Subcutaneous abdominal adipose tissue (tissue), 5 donors: ENCODE measurements around the gene UROS.

ENCODE experiments used
- H3K27ac ChIP-seq: one replicate; pipeline ENCODE4 v1.7.0; 2013; ENCODE audit warnings: low read depth, mild to moderate bottlenecking, inconsistent platforms, low read length, moderate library complexity
- H3K27me3 ChIP-seq, 5 donors: one replicate each; pipeline ENCODE4 v1.7.0; 2013; ENCODE audit warnings: low read length in 5 of 5, inconsistent platforms in 1 of 5; ENCODE audit not compliant: control insufficient read depth in 5 of 5, insufficient read depth in 4 of 5
- H3K36me3 ChIP-seq, 5 donors: one replicate each; pipeline ENCODE4 v1.7.0; 2013; ENCODE audit warnings: low read length in 5 of 5; ENCODE audit not compliant: control insufficient read depth in 5 of 5, insufficient read depth in 5 of 5
- H3K4me1 ChIP-seq, 5 donors: one replicate each; pipeline ENCODE4 v1.7.0; 2013; ENCODE audit warnings: low read length in 5 of 5, mild to moderate bottlenecking in 3 of 5, moderate library complexity in 1 of 5; ENCODE audit not compliant: control insufficient read depth in 5 of 5, insufficient read depth in 5 of 5
- H3K4me3 ChIP-seq, 5 donors: one replicate each; pipeline ENCODE4 v1.7.0; 2013; ENCODE audit warnings: low read length in 5 of 5, low read depth in 1 of 5
- H3K9ac ChIP-seq, 5 donors: one replicate each; pipeline ENCODE4 v1.7.0; 2013; ENCODE audit warnings: low read length in 5 of 5, mild to moderate bottlenecking in 4 of 5, moderate library complexity in 3 of 5
- H3K9me3 ChIP-seq, 5 donors: one replicate each; pipeline ENCODE4 v1.7.0; 2013; ENCODE audit warnings: low read length in 5 of 5; ENCODE audit not compliant: control insufficient read depth in 5 of 5
- donor health status: healthy.
- donor health status: healthy.
- donor health status: healthy.
- donor health status: healthy.
- donor health status: healthy.

The UROS gene

GRCh38 chr10:125815764-125816163, 7.3 kb downstream of the UROS start:
- Histone ChIP-seq H3K27me3 (no peaks in the 10 kb centered on the region), H3K9me3 (no peaks in the 10 kb centered on the region), H3K36me3 (peaks cover 13 to 38% (median 32%) of the 10 kb centered on the region in 5 donors), H3K9ac (no peak overlapping the region), H3K4me3 (no peak overlapping the region), H3K27ac (no peak overlapping the region), H3K4me1 (peaks cover 0 to 6% (median 0%) of the 10 kb centered on the region in 5 donors)

DNA sequence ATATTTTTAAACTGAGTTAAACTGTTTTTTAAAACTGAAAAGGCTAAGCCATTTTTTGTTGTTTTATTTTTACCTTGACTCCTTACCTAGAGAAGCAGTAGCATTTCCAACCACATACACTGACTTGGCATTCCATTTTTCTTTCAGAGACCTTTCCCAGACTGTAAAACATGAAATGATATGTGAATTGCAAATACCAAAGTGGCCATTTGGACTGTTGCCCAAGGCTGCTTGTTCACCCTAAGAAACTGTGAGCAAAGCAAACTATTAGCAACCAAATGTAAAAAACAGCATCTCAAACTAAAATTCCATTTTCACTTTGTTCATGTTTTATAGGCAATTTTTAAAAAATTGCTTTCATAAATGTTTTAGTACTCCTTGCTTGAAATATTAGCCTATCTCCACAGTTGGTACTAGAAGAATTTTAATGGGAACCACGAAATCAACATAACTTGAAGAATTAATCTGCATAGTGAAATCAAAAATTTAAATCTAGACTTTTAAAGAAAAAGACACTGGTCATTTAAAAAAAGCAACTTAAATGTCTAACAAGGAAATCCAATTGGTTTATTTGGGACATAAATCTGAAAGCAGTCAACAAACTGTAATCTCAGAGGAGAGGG, 10.8 kb downstream of the UROS start:
- H3K4me1 ChIP-seq, result peaks cover 0 to 6% (median 1%) of the 10 kb centered on the region in 5 donors
- no peak overlapping the region for H3K27ac ChIP-seq
- no peaks in the 10 kb centered on the region for H3K27me3 ChIP-seq
- peak overlapping the region in 1 of 5 donors; percentile 18 for H3K9ac ChIP-seq
- peaks cover 22 to 62% (median 50%) of the 10 kb centered on the region in 5 donors for H3K36me3 ChIP-seq
- no peak overlapping the region for H3K4me3 ChIP-seq
- H3K9me3 ChIP-seq, result no peaks in the 10 kb centered on the region

GRCh38 chr10:125811251-125811650, 11.8 kb downstream of the UROS start:
- Histone ChIP-seq H3K9me3 (no peaks in the 10 kb centered on the region), H3K27ac (no peak overlapping the region), H3K9ac (no peak overlapping the region), H3K36me3 (peaks cover 32 to 72% (median 59%) of the 10 kb centered on the region in 5 donors), H3K4me1 (peaks cover 0 to 10% (median 3%) of the 10 kb centered on the region in 5 donors), H3K4me3 (no peak overlapping the region), H3K27me3 (no peaks in the 10 kb centered on the region)

GRCh38 chr10:125808047-125808446, 15.0 kb downstream of the UROS start:
- H3K27me3 ChIP-seq, result no peaks in the 10 kb centered on the region
- H3K36me3 ChIP-seq, result peaks cover 27 to 62% (median 48%) of the 10 kb centered on the region in 5 donors
- H3K4me3 ChIP-seq, result no peak overlapping the region
- no peak overlapping the region for H3K9ac ChIP-seq
- no peaks in the 10 kb centered on the region for H3K9me3 ChIP-seq
- H3K4me1 ChIP-seq, result peaks cover 0 to 15% (median 8%) of the 10 kb centered on the region in 5 donors
- no peak overlapping the region for H3K27ac ChIP-seq

DNA sequence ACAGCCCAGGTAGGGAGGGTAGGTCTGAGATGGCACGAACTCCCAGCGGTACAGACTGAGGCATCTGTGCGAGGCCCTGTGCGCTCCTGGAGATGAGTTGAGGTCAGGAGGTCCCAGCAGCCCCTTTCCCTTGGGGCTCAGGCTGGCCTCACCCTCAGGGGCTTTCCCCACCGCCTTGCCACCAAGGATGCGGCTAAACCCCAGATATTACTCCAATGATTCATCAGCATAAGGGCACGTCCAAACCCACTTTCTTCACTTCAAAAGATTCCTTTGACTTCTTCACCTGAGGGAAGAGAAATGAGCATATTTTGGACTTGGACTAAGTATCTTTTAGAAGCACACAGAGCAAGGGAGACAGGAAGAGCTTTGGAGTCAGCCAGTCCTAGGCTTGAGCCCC, 20.3 kb downstream of the UROS start:
- H3K27ac ChIP-seq, result no peak overlapping the region
- no peaks in the 10 kb centered on the region for H3K27me3 ChIP-seq
- H3K4me1 ChIP-seq, result peaks cover 0 to 15% (median 5%) of the 10 kb centered on the region in 5 donors
- H3K9ac ChIP-seq, result no peak overlapping the region
- peaks cover 22 to 69% (median 46%) of the 10 kb centered on the region in 5 donors for H3K36me3 ChIP-seq
- no peaks in the 10 kb centered on the region for H3K9me3 ChIP-seq
- no peak overlapping the region for H3K4me3 ChIP-seq

GRCh38 chr10:125802131-125802530, 20.9 kb downstream of the UROS start:
- H3K9me3 ChIP-seq, result no peaks in the 10 kb centered on the region
- peaks cover 18 to 70% (median 46%) of the 10 kb centered on the region in 5 donors for H3K36me3 ChIP-seq
- H3K27me3 ChIP-seq, result no peaks in the 10 kb centered on the region
- peaks cover 0 to 12% (median 5%) of the 10 kb centered on the region in 5 donors for H3K4me1 ChIP-seq
- no peak overlapping the region for H3K27ac ChIP-seq
- H3K4me3 ChIP-seq, result no peak overlapping the region
- no peak overlapping the region for H3K9ac ChIP-seq

- Histone ChIP-seq H3K4me3 (no peak overlapping the region), H3K9ac (no peak overlapping the region), H3K27me3 (no peaks in the 10 kb centered on the region), H3K9me3 (no peaks in the 10 kb centered on the region), H3K4me1 (peaks cover 0 to 8% (median 5%) of the 10 kb centered on the region in 5 donors), H3K36me3 (peaks cover 16 to 68% (median 43%) of the 10 kb centered on the region in 5 donors), H3K27ac (no peak overlapping the region)
Measured at GRCh38 chr10:125801574-125801973, 21.5 kb downstream of the UROS start.

DNA sequence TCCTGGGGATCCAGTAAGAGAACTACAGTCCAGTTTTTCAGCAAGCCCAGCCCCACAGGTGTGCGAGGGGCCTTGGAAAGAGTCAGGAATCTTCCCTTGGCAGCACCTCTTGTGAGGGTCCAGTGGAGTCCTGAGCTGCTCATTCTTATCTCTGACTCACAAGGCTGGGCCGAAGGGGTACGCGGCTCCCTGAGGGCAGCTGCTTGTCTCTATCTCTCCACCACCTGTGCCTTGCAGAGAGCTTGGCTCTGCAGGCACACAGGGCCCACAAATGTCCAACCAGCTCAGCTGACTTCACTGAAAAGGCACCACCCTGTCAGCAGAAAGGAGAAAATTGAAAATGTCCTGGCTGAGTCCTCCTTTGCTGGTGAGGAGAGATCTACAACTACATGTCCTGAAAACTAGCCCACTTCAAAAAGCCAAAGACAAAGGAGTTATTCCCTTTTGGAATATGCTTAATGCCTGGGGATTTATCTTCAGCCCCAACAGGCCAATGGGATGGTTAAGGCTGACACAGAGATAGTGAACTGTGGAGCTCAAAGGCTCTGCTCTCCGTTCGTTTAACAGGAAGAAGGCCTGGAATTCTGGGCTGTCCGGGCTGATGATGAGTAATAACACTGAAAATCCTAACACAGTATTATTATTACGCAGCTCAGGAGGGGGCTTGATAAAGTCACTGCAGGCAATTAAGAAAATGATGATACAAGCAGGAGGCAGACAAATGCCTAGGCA, 23.4 kb downstream of the UROS start:
- Histone ChIP-seq H3K9me3 (no peaks in the 10 kb centered on the region), H3K4me1 (peaks cover 0 to 8% (median 0%) of the 10 kb centered on the region in 5 donors), H3K27me3 (no peaks in the 10 kb centered on the region), H3K9ac (no peak overlapping the region), H3K36me3 (peaks cover 9 to 68% (median 42%) of the 10 kb centered on the region in 5 donors), H3K4me3 (no peak overlapping the region), H3K27ac (no peak overlapping the region)

DNA sequence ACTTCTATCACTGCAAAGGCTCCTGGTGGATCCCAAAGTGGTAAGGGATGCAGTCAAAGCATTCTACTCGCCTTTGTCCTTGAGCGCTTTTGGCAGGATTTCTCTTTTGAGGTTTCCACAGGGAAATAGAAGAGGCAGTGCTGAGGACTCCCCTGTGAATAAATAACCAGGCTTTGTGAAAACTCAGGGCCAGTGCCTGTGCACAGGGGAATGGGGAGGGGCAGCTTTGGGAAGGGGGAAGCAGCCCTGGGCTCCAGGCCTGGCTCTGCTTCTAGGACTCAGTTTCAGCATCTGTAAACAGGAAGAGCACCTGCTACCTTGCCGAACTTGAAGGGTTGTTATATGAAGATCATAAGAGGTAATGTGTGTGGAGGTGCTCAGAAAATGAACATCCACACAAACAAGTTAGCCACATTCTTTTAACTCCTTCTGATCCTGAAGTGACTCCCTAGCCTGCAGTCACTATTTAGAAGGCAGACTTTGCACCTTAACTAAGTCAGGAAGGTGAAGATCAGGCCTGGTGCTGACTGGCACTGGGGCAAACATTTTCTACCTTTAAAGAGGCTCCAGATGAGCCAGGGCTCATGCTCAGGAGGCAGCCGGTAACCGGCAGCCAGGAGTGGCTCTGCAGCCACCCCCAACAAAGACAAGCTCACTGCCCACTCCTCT, 24.9 kb downstream of the UROS start:
- H3K27me3 ChIP-seq, result no peaks in the 10 kb centered on the region
- no peak overlapping the region for H3K4me3 ChIP-seq
- no peak overlapping the region for H3K27ac ChIP-seq
- H3K9me3 ChIP-seq, result no peaks in the 10 kb centered on the region
- no peak overlapping the region for H3K9ac ChIP-seq
- peaks cover 9 to 81% (median 48%) of the 10 kb centered on the region in 5 donors for H3K36me3 ChIP-seq
- H3K4me1 ChIP-seq, result no peaks in the 10 kb centered on the region

DNA sequence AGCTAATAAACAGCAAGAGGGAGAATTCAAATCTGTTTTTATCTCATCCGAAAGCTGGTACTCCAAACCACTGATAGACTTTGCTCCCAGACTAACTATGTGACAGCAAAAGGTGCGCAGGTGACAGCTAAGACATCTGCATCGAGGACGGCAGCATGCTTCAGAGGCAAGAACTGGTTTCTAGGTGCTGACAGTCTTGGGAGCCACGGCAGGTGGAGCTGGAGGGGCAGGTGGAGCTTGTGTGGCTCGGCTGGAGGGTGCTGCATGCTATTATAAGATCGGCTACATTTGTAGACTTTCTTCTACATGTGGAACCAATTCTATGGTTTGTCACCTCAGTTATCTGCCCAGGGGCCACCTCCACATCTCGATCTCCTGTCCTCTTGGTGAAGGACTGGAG, 25.6 kb downstream of the UROS start:
- peaks cover 9 to 81% (median 50%) of the 10 kb centered on the region in 5 donors for H3K36me3 ChIP-seq
- no peaks in the 10 kb centered on the region for H3K9me3 ChIP-seq
- no peaks in the 10 kb centered on the region for H3K27me3 ChIP-seq
- no peaks in the 10 kb centered on the region for H3K4me1 ChIP-seq
- H3K4me3 ChIP-seq, result no peak overlapping the region
- H3K9ac ChIP-seq, result no peak overlapping the region
- H3K27ac ChIP-seq, result no peak overlapping the region
